ENCODE results near the gene GIMAP5. TPM values are rescaled to one million over a fixed set of nuclear protein-coding genes. Genes with fewer than 3 reads are reported as not detected.

The GIMAP5 gene
- total RNA-seq, 4 donors from 2014 or later, result 20.4 to 103 (median 31.9) TPM

DNA sequence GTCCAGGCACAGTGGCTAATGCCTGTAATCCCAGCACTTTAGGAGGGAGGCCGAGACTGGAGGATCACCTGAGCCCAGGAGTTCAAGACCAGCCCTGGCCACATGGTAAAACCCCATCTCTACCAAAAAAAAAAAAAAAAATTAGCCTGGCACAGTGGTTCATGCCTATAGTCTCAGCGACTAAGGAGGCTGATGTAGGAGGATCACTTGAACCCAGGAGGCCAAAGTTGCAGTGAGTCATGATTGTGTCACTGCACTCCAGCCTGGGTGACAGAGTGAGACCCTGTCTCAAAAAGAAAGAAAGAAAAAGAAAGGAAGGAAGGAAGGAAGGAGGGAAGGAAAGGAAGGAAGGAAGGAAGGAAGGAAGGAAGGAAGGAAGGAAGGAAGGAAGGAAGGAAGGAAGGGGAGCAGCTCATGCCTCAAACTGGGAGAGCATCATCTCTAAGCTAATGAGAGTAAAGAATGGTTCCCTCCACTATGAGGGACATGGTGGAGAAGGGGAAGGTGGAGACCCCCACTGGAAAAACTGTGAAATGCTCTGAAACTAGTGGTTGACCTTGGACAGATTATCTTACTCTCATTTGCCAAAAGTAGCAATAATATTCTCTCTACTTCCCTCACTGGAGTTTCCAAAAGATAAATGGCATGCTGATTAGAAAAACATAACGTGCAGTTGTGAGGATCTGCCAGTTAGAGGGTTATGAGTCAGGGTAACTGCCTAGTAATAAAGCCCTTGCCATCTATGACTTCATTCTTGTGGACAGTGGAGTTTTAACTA is 16.8 kb downstream of the GIMAP5 start:
- intact Hi-C loops (cut with DNase I; ENCODE audit: low total_unique reads), result no loop called here
- Histone ChIP-seq H3K27ac (no peak overlapping the region), H3K27me3 (no peaks in the 10 kb centered on the region), H3K9me3 (no peaks in the 10 kb centered on the region), H3K4me1 (no peaks in the 10 kb centered on the region), H3K36me3 (no peaks in the 10 kb centered on the region), H3K4me3 (no peak overlapping the region)
- no peak for TF ChIP-seq POLR2A (IDR thresholded peaks at IDR 0.05)
- TF ChIP-seq, protein P1, sequence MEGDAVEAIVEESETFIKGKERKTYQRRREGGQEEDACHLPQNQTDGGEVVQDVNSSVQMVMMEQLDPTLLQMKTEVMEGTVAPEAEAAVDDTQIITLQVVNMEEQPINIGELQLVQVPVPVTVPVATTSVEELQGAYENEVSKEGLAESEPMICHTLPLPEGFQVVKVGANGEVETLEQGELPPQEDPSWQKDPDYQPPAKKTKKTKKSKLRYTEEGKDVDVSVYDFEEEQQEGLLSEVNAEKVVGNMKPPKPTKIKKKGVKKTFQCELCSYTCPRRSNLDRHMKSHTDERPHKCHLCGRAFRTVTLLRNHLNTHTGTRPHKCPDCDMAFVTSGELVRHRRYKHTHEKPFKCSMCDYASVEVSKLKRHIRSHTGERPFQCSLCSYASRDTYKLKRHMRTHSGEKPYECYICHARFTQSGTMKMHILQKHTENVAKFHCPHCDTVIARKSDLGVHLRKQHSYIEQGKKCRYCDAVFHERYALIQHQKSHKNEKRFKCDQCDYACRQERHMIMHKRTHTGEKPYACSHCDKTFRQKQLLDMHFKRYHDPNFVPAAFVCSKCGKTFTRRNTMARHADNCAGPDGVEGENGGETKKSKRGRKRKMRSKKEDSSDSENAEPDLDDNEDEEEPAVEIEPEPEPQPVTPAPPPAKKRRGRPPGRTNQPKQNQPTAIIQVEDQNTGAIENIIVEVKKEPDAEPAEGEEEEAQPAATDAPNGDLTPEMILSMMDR (IDR thresholded peaks at IDR 0.05), result no peak
- no peak for DNase-seq

DNA sequence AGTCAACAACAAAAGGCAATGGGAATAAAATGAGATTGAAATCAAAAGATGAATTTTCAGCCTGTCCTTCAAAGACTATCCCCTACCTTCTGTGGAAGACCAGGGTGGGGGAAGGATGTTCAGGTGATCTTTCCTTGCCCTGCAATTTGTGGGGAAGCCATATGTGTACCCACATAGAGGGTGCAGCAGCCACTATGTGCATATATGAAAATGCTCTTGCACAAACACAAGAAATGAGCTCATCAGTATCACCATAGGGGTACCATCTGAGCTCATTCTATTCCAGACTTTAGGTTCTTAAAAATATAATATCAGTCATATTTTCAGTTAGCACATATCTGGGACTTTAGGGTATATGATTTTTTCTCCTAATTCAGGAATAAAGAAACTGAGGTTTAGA is 17.7 kb downstream of the GIMAP5 start:
- intact Hi-C loops (cut with DNase I; ENCODE audit: low total_unique reads), result no loop called here

DNA sequence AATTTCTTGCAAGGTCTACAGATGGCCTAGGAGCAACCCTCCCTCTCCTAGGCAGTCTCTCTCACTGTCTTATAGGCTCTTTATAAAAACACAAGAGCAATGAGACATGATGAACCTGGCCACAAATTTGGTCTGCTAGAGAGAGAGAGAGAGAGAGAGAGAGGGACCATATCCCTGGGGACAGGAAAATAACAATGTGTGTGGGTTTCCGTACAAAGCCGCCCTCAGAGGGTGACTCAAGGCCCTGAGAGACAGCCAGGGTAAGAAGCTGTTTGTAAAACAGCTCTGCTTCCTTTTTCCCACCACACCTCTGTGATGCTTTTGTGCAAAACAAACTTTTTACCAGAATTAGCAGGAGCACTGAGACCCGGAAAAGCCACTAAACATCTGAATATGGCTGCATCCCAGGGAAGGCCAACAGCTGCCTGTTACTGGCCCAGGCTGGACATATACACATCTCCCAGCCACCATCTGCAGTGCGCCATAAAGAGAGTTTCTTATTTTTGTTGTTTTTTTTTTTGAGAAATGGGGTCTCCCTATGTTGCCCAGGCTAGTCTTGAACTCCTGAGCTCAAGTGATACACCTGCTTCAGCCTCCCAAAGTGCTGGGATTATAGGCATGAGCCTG is 18.4 kb downstream of the GIMAP5 start:
- Histone ChIP-seq H3K27me3 (no peaks in the 10 kb centered on the region), H3K4me3 (no peak overlapping the region), H3K27ac (peak overlapping the region in 1 of 2 donors; percentile 44), H3K4me1 (no peaks in the 10 kb centered on the region), H3K9me3 (no peaks in the 10 kb centered on the region), H3K36me3 (no peaks in the 10 kb centered on the region)
- DNase-seq, result no peak
- intact Hi-C loops (cut with DNase I; ENCODE audit: low total_unique reads), result no loop called here
- TF ChIP-seq, protein P1 (IDR thresholded peaks at IDR 0.05), result no peak
- no peak for TF ChIP-seq POLR2A (IDR thresholded peaks at IDR 0.05)

More for the DNA sequence above, 17.7 kb downstream of the GIMAP5 start:
- Histone ChIP-seq H3K9me3 (no peaks in the 10 kb centered on the region), H3K4me1 (no peaks in the 10 kb centered on the region), H3K36me3 (no peaks in the 10 kb centered on the region), H3K27ac (peak overlapping the region in 1 of 2 donors; percentile 44), H3K27me3 (no peaks in the 10 kb centered on the region), H3K4me3 (no peak overlapping the region)
- no peak for TF ChIP-seq POLR2A (IDR thresholded peaks at IDR 0.05)
- TF ChIP-seq, protein P1 (IDR thresholded peaks at IDR 0.05), result no peak
- no peak for DNase-seq

DNA sequence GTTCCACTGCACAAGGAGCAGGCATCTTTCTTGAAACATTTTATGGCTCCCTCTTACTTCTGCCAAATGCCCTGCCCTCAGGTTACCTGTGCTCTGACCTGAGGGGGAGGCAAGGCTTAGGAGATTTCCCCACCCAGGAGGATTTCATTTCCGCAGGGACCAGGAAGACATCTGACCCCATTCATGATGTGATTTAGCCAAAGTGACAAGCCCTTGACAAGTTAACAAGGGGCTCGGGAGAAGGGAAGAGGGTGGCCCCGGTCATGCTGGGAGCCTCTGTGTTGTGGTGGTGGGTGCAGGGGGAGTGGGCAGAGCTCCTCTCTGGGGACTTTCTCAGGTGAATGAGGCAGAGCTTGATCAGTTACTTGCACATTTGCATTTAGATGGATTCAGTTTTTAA is 18.9 kb downstream of the GIMAP5 start:
- H3K9me3 ChIP-seq, result no peaks in the 10 kb centered on the region
- H3K4me1 ChIP-seq, result no peaks in the 10 kb centered on the region
- peak overlapping the region in 1 of 2 donors; percentile 44 for H3K27ac ChIP-seq
- intact Hi-C loops (cut with DNase I; ENCODE audit: low total_unique reads), result no loop called here
- TF ChIP-seq POLR2A (IDR thresholded peaks at IDR 0.05), result no peak
- TF ChIP-seq, protein P1 (IDR thresholded peaks at IDR 0.05), result no peak
- H3K27me3 ChIP-seq, result no peaks in the 10 kb centered on the region
- H3K4me3 ChIP-seq, result no peak overlapping the region
- no peaks in the 10 kb centered on the region for H3K36me3 ChIP-seq
- no peak for DNase-seq

DNA sequence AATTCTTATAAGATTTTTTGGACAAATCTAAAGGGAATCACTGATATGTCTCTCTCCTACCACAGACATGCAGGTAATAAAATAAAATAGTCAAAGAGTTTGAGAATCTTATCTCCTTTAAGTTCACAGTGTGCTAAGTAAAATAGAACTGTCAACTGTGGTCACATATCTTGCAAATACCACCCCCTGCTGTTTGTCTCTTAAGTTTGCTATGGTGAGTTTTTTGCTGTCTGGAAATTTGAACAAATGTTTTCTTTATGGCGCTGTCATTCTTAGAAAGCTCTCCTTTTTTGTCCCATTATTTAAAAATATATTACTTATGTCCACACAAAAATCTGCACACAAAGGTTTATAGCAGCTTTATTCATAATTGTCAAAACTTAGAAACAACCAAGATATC is 19.6 kb downstream of the GIMAP5 start:
- Histone ChIP-seq H3K36me3 (no peaks in the 10 kb centered on the region), H3K27me3 (no peaks in the 10 kb centered on the region), H3K27ac (peak overlapping the region in 1 of 2 donors; percentile 44), H3K4me1 (no peaks in the 10 kb centered on the region), H3K4me3 (no peak overlapping the region), H3K9me3 (no peaks in the 10 kb centered on the region)
- no peak for DNase-seq
- TF ChIP-seq, protein P1 (IDR thresholded peaks at IDR 0.05), result peak in 2 of 4 experiments; percentile 34 to 52
- TF ChIP-seq POLR2A (IDR thresholded peaks at IDR 0.05), result no peak
- intact Hi-C loops (cut with DNase I; ENCODE audit: low total_unique reads), result no loop called here
